Measurements from ENCODE around the gene PAPOLA.

The PAPOLA gene

GRCh38 chr14:96511146-96511545 lies 9.0 kb downstream of the PAPOLA start:
- TF ChIP-seq CTCF (IDR thresholded peaks at IDR 0.05; ENCODE audit: insufficient read depth, missing control alignments), result no peak
- DNase-seq (ENCODE audit: insufficient read length, low spot score) (no peak), FAIRE-seq (no peak)

- DNase-seq (ENCODE audit: insufficient read length, low spot score), result no peak
- TF ChIP-seq CTCF (IDR thresholded peaks at IDR 0.05; ENCODE audit: insufficient read depth, missing control alignments), result no peak
- FAIRE-seq, result no peak
Observed at GRCh38 chr14:96511667-96512066, 9.5 kb downstream of the PAPOLA start.

GRCh38 chr14:96512122-96512521 lies 9.9 kb downstream of the PAPOLA start:
- FAIRE-seq (no peak), DNase-seq (ENCODE audit: insufficient read length, low spot score) (no peak)
- no peak for TF ChIP-seq CTCF (IDR thresholded peaks at IDR 0.05; ENCODE audit: insufficient read depth, missing control alignments)

- TF ChIP-seq CTCF (IDR thresholded peaks at IDR 0.05; ENCODE audit: insufficient read depth, missing control alignments), result no peak
- DNase-seq (ENCODE audit: insufficient read length, low spot score), result no peak
- no peak for FAIRE-seq
Observed at GRCh38 chr14:96512602-96513397, 10.6 kb downstream of the PAPOLA start.

- no peak for TF ChIP-seq CTCF (IDR thresholded peaks at IDR 0.05; ENCODE audit: insufficient read depth, missing control alignments)
Observed at GRCh38 chr14:96514694-96515093, 12.5 kb downstream of the PAPOLA start.

GRCh38 chr14:96515731-96516130 lies 13.5 kb downstream of the PAPOLA start:
- no peak for TF ChIP-seq CTCF (IDR thresholded peaks at IDR 0.05; ENCODE audit: insufficient read depth, missing control alignments)
- no peak for DNase-seq (ENCODE audit: insufficient read length, low spot score)
- no peak for FAIRE-seq

More at GRCh38 chr14:96514694-96515093, 12.5 kb downstream of the PAPOLA start:
- FAIRE-seq, result no peak
- no peak for DNase-seq (ENCODE audit: insufficient read length, low spot score)

GRCh38 chr14:96516351-96516750 lies 14.2 kb downstream of the PAPOLA start:
- TF ChIP-seq CTCF (IDR thresholded peaks at IDR 0.05; ENCODE audit: insufficient read depth, missing control alignments), result no peak
- FAIRE-seq, result no peak

More at GRCh38 chr14:96516351-96516750, 14.2 kb downstream of the PAPOLA start:
- DNase-seq (ENCODE audit: insufficient read length, low spot score), result no peak
